ENCODE measurements around the gene EIF3K.

DNA sequence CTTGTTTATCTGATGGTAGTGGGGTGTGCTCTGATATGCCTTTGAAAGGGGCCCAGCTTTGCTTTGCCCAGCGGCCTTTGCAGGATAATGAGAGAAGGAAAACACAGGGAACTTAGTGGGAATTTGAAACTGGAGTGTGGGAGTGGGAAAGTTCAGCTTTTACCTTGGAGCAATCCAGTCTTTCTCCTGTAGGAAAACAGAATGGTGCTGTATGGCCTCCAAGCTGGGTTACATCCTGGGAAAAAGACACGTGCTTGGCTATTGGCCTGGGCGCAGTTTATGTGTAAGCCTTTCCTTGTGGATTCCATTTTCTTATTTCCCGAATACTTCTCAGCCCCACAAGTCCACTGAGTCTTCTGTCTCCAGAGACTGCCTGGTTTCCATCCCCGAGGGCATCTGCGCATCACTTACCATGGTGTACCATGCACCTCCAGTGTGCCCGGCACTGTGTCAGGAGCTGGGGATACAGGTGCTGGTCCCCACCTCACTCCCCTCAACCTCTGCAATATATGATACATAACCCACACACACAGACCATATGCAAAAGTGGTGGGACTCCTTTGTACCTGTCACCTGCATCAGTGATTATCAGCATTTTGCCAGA, 60.0 kb downstream of the EIF3K start:
- TF ChIP-seq POLR2AphosphoS5 (IDR thresholded peaks at IDR 0.05; ENCODE audit: low read depth, low read length) (no peak), SIN3A (IDR thresholded peaks at IDR 0.05; ENCODE audit: borderline replicate concordance, insufficient read depth, low read length) (no peak), FOXP2 (optimal IDR thresholded peaks at IDR 0.05; ENCODE audit: borderline replicate concordance, extremely low read depth, extremely low read length, insufficient read depth) (no peak), TAF1 (IDR thresholded peaks at IDR 0.05; ENCODE audit: borderline replicate concordance, insufficient read depth, low read length) (no peak)
